ENCODE measurements around the gene OSCP1. TPM values are rescaled to one million over a fixed set of nuclear protein-coding genes. Genes with fewer than 3 reads are reported as not detected.

Gene OSCP1
- total and polyA plus RNA-seq, 2 donors (not counting 3 experiments of a cell fraction or from before 2014, with no cell fraction given) = 4.6 to 8.3 TPM

DNA sequence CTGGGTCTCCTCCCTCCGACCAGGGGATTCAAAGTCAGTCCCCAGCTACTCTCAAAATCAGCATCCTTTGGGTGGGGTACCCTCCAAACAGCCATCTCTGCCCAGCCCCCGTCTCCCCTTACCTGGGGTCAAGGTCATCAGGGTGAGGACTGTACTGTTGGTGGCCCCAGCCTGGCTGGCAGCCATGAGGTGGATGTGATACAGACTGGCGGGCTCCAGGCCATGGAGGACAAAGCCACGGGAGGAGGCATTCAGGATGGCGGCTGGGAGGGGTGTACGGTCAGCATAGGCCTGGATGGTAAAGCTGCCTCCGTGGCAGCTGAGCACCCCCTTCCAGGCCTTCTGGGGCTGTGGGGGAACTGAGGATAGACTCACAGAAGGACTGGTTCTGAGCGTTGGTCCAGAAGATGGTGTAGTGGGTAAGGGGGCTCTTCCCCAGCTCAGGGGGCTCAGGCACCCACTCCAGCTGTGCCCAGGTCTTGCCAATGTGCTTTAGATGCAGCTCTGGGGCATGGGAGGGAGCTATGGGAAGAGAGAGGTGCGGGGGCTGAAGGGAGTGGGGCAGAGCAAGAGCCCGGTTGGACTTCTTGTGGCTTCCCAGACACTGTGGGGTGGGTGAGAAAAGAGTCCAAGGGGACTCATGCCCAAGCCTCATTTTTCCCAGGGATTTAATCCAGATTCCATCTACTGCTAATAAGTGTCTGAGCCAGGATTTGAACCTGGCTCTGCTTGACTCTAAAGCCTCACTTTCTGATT is 17.6 kb upstream of the OSCP1 start:
- Histone ChIP-seq H3K4me1 (ENCODE audit: control insufficient read depth, extremely low read depth, insufficient read depth, low read length) (peaks cover 10% of the 10 kb centered on the region), H3K36me3 (ENCODE audit: control insufficient read depth in 2 of 2, extremely low read depth in 1 of 2, insufficient read depth in 2 of 2, low read length in 2 of 2) (no peaks in the 10 kb centered on the region), H3K27ac (ENCODE audit: insufficient read depth, low read depth, low read length) (no peak overlapping the region), H3K9me1 (replicated peaks; ENCODE audit: control insufficient read depth, extremely low read depth, insufficient read depth, low read length) (no peaks in the 10 kb centered on the region), H3K9ac (replicated peaks; ENCODE audit: extremely low read depth, insufficient read depth, low read length) (no peak overlapping the region), H3K27me3 (ENCODE audit: control insufficient read depth in 2 of 2, insufficient read depth in 2 of 2, low read length in 2 of 2) (no peaks in the 10 kb centered on the region), H4K20me1 (replicated peaks; ENCODE audit: control insufficient read depth, extremely low read depth, insufficient read depth, low read length) (no peaks in the 10 kb centered on the region), H3K4me2 (ENCODE audit: insufficient read depth, low read length) (no peak overlapping the region), H3K9me3 (replicated peaks; ENCODE audit: control insufficient read depth, insufficient read depth, low read length) (no peaks in the 10 kb centered on the region), H3K4me3 (replicated peaks in 1 of 3; ENCODE audit: insufficient read depth in 1 of 3, low read depth in 1 of 3, low read length in 3 of 3) (no peak overlapping the region), H2AFZ (ENCODE audit: low read depth, low read length) (no peak overlapping the region), H3K79me2 (ENCODE audit: control insufficient read depth, insufficient read depth, low read length) (peaks cover 9% of the 10 kb centered on the region)
- CTCF ChIA-PET = interaction anchor here (1.6 kb wide), 1 partner anchor 11 kb away, joined by 3 read pairs; no protein-coding TSS in a partner anchor
- DNase-seq (ENCODE audit: low read depth, low spot score) (no peak), FAIRE-seq (no peak)
- POLR2A ChIA-PET = no interaction called here
- intact Hi-C loops (cut with micrococcal nuclease) = no loop called here
- no TSS peak for BruUV-seq (replicated peaks)
- TF ChIP-seq JUN (IDR thresholded peaks at IDR 0.05; ENCODE audit: borderline replicate concordance, insufficient read depth, insufficient read length, low read depth) (no peak), GATA2 (IDR thresholded peaks at IDR 0.05; ENCODE audit: insufficient read depth, insufficient read length, low read depth, low read length) (no peak), POLR2AphosphoS5 (IDR thresholded peaks at IDR 0.05; ENCODE audit: insufficient read depth, low read depth, low read length) (no peak), EZH2 (IDR thresholded peaks at IDR 0.05; ENCODE audit: borderline replicate concordance, low read depth, low read length, severe bottlenecking) (no peak), FOS (IDR thresholded peaks at IDR 0.05; ENCODE audit: borderline replicate concordance, insufficient read depth, low read length) (no peak), MYC (IDR thresholded peaks at IDR 0.05; ENCODE audit: low read depth, low read length) (no peak)
- TF ChIP-seq, protein P1, sequence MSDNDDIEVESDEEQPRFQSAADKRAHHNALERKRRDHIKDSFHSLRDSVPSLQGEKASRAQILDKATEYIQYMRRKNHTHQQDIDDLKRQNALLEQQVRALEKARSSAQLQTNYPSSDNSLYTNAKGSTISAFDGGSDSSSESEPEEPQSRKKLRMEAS (IDR thresholded peaks at IDR 0.05; ENCODE audit: insufficient read depth, insufficient read length) = no peak
- TF ChIP-seq, protein P2, sequence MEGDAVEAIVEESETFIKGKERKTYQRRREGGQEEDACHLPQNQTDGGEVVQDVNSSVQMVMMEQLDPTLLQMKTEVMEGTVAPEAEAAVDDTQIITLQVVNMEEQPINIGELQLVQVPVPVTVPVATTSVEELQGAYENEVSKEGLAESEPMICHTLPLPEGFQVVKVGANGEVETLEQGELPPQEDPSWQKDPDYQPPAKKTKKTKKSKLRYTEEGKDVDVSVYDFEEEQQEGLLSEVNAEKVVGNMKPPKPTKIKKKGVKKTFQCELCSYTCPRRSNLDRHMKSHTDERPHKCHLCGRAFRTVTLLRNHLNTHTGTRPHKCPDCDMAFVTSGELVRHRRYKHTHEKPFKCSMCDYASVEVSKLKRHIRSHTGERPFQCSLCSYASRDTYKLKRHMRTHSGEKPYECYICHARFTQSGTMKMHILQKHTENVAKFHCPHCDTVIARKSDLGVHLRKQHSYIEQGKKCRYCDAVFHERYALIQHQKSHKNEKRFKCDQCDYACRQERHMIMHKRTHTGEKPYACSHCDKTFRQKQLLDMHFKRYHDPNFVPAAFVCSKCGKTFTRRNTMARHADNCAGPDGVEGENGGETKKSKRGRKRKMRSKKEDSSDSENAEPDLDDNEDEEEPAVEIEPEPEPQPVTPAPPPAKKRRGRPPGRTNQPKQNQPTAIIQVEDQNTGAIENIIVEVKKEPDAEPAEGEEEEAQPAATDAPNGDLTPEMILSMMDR (IDR thresholded peaks at IDR 0.05; ENCODE audit: extremely low read depth in 1 of 2, insufficient read depth in 1 of 2, low read depth in 1 of 2, low read length in 2 of 2) = no peak
- dilution Hi-C loops (cut with MboI; ENCODE audit: extremely low pct_ligation_motif_present, low sequenced_read_pairs) = no loop called here

All from endothelial cell of umbilical vein (primary cell).